Thyroid gland (tissue), 4 donors: ENCODE measurements around the gene RBP3. TPM values are rescaled to one million over a fixed set of nuclear protein-coding genes. Genes with fewer than 3 reads are reported as not detected.

Experiments
- DNase-seq, 2 donors: peaks; one replicate each; pipeline ENCODE4 v3.0.0-alpha.2; 2019
- H3K27ac ChIP-seq, 3 donors: fragments of 200-600 bp; sonication (generic); 1 replicate in 2 of 3; 2 replicates in 1 of 3; pipeline ENCODE4 v1.5.1; 2016 to 2019; ENCODE audit warnings: mild to moderate bottlenecking in 1 of 3, moderate library complexity in 1 of 3
- H3K27me3 ChIP-seq: fragments of 200-600 bp; sonication (generic); one replicate; pipeline ENCODE4 v1.5.1; 2019
- H3K36me3 ChIP-seq, 2 donors: fragments of 200-600 bp; sonication (generic); one replicate each; pipeline ENCODE4 v1.5.1; 2016 to 2019
- H3K4me1 ChIP-seq, 2 donors: fragments of 200-600 bp; sonication (generic); one replicate each; pipeline ENCODE4 v1.5.1; 2017 to 2019
- H3K4me3 ChIP-seq, 3 donors: fragments of 200-600 bp; sonication (generic); replicated peaks in 1 of 3; 1 replicate in 2 of 3; 2 replicates in 1 of 3; pipeline ENCODE4 v1.5.1; 2016; ENCODE audit warnings: mild to moderate bottlenecking in 1 of 3
- H3K9me3 ChIP-seq: fragments of 200-600 bp; sonication (generic); one replicate; pipeline ENCODE4 v1.5.1; 2017
- POLR2A ChIP-seq, 2 donors: fragments of 450-650 bp; IDR thresholded peaks; one replicate each; pipeline ENCODE4 v1.6.1; 2017; ENCODE audit warnings: antibody characterized with exemption in 2 of 2, mild to moderate bottlenecking in 2 of 2, moderate library complexity in 1 of 2
- WGBS, 2 donors: methylation state at CpG; one replicate each; pipeline ENCODE4 v1.1.5; 2017; 5-methylcytosine and 5-hydroxymethylcytosine counted together
- intact Hi-C: fragments of 100-400 bp; cut with DNase I; formaldehyde crosslinking; loops from one replicate; pipeline ENCODE4 v1.15.1; 2023
- total RNA-seq, 4 donors: library from RNA; depleted of rRNA; stranded (reverse); fragments of >200 nt; gene quantifications; one replicate each; pipeline ENCODE4 v1.2.3, GENCODE V29; 2016
- TF ChIP-seq, protein P1 (sequence below), 6 experiments: fragments of 200-600 bp in 3 of 6; fragments of 450-650 bp in 3 of 6; sonication (generic) in 3 of 6; IDR thresholded peaks; one replicate each; pipeline ENCODE4 v1.5.1; 2016 to 2019; ENCODE audit warnings: antibody characterized with exemption in 6 of 6, mild to moderate bottlenecking in 2 of 6, inconsistent platforms in 1 of 6, moderate library complexity in 1 of 6

Gene RBP3
- total RNA-seq, 4 donors from 2014 or later, result not detected

GRCh38 chr10:47334466-47335295 is 13.5 kb upstream of the RBP3 start:
- intact Hi-C loops, result no loop called here
- TF ChIP-seq, protein P1, sequence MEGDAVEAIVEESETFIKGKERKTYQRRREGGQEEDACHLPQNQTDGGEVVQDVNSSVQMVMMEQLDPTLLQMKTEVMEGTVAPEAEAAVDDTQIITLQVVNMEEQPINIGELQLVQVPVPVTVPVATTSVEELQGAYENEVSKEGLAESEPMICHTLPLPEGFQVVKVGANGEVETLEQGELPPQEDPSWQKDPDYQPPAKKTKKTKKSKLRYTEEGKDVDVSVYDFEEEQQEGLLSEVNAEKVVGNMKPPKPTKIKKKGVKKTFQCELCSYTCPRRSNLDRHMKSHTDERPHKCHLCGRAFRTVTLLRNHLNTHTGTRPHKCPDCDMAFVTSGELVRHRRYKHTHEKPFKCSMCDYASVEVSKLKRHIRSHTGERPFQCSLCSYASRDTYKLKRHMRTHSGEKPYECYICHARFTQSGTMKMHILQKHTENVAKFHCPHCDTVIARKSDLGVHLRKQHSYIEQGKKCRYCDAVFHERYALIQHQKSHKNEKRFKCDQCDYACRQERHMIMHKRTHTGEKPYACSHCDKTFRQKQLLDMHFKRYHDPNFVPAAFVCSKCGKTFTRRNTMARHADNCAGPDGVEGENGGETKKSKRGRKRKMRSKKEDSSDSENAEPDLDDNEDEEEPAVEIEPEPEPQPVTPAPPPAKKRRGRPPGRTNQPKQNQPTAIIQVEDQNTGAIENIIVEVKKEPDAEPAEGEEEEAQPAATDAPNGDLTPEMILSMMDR (IDR thresholded peaks at IDR 0.05), result no peak
- TF ChIP-seq POLR2A (IDR thresholded peaks at IDR 0.05), result no peak
- Histone ChIP-seq H3K4me1 (no peaks in the 10 kb centered on the region), H3K9me3 (no peaks in the 10 kb centered on the region), H3K27ac (no peak overlapping the region), H3K27me3 (no peaks in the 10 kb centered on the region), H3K4me3 (no peak overlapping the region), H3K36me3 (no peaks in the 10 kb centered on the region)
- 81 to 84% methylated on average over 8 of the region's 8 CpGs for WGBS, 2 donors
- no peak for DNase-seq

DNA sequence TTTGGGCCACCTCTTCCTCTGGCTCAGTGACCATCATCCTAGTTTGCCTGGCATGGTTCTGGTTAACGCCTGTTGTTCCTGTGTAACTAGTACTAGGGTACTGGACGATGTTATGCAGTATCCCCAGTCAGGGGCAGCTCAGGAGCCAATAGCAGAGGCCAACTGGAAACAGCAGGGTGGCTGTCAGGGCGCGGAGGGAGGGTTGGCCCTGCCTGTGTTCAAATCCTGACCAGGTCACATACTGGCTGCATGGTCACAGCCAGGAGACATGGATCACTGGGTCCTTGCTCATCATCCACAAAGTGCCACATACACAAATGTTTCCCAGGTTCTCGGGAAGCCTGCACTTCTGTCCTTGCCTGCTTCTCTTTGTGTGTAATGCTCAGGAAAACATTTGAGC is 12.3 kb upstream of the RBP3 start:
- WGBS, 2 donors, result 89% methylated on average over 5 of the region's 5 CpGs
- intact Hi-C loops, result no loop called here
- no peak overlapping the region for H3K4me3 ChIP-seq
- no peaks in the 10 kb centered on the region for H3K9me3 ChIP-seq
- no peaks in the 10 kb centered on the region for H3K36me3 ChIP-seq
- TF ChIP-seq, protein P1 (IDR thresholded peaks at IDR 0.05), result no peak
- no peak for TF ChIP-seq POLR2A (IDR thresholded peaks at IDR 0.05)
- DNase-seq, result no peak
- H3K27ac ChIP-seq, result no peak overlapping the region
- H3K27me3 ChIP-seq, result no peaks in the 10 kb centered on the region
- H3K4me1 ChIP-seq, result no peaks in the 10 kb centered on the region

DNA sequence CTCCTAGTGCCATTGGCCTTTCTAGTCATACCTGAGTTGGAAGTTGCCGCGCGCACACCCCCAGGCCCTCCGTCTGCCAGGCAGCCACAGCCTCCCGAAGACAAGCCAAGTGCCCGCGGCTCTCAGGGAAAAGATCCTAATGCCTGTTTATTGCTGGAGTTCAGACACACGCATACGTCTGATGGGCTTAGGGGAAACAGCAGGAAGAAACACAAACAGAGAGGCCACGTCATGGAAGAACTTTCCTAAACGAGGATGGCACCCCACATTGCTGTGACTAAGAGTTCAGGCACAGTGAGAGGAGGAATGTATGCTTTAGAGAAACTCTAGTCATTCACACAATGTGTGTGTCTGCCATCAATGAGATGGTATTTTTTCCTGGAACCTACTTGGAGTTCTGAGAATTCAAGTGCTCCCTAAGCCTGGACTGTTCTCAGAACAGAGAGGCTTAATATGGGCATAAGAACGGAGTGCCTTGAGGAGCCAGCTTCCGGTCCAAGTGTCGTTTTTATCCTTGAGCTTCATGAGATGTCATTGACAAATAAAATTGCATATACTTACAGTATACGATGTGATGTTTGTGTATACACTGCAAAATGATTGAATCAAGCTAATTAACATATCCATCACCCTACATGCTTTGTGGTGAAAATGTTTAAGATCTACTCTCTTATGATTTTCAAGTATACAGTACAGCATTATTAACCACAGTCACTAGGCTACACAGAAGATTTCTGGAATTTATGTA is 11.6 kb upstream of the RBP3 start:
- TF ChIP-seq, protein P1 (IDR thresholded peaks at IDR 0.05), result no peak
- TF ChIP-seq POLR2A (IDR thresholded peaks at IDR 0.05), result no peak
- Histone ChIP-seq H3K9me3 (no peaks in the 10 kb centered on the region), H3K27ac (no peak overlapping the region), H3K4me3 (no peak overlapping the region), H3K4me1 (no peaks in the 10 kb centered on the region), H3K36me3 (no peaks in the 10 kb centered on the region), H3K27me3 (no peaks in the 10 kb centered on the region)
- no peak for DNase-seq
- WGBS, 2 donors, result 80 to 81% methylated on average over 15 of the region's 15 CpGs
- intact Hi-C loops, result no loop called here

DNA sequence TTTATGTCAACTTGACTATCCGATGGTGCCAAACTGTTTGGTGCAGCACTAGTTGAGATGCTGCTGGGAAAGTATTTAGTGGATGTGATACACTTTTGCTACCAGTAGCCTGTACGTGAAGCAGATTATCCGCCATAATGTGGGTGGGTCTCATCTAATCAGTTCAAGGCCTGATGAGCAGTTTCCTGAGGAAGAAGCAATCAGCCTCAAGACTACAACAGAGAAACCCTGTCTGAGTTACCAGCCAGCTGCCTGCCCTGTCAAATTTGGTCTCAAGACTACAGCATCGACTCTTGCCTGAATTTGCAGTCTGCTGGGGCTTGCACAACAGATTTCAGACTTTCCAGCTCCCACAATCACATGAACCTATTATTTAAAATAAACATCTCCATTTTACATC is 10.9 kb upstream of the RBP3 start:
- no peak for DNase-seq
- no peak overlapping the region for H3K27ac ChIP-seq
- H3K9me3 ChIP-seq, result no peaks in the 10 kb centered on the region
- no peaks in the 10 kb centered on the region for H3K4me1 ChIP-seq
- intact Hi-C loops, result no loop called here
- no peak for TF ChIP-seq POLR2A (IDR thresholded peaks at IDR 0.05)
- no peaks in the 10 kb centered on the region for H3K36me3 ChIP-seq
- 81 to 88% methylated on average over 4 of the region's 4 CpGs for WGBS, 2 donors
- no peaks in the 10 kb centered on the region for H3K27me3 ChIP-seq
- no peak overlapping the region for H3K4me3 ChIP-seq

- Histone ChIP-seq H3K36me3 (no peaks in the 10 kb centered on the region), H3K4me1 (no peaks in the 10 kb centered on the region), H3K27ac (no peak overlapping the region), H3K4me3 (no peak overlapping the region), H3K27me3 (no peaks in the 10 kb centered on the region), H3K9me3 (no peaks in the 10 kb centered on the region)
- TF ChIP-seq, protein P1 (IDR thresholded peaks at IDR 0.05), result no peak
- no peak for TF ChIP-seq POLR2A (IDR thresholded peaks at IDR 0.05)
- WGBS, 2 donors, result 81 to 90% methylated on average over 8 of the region's 8 CpGs
- no peak for DNase-seq
- intact Hi-C loops, result no loop called here
These were observed 8.9 kb upstream of the RBP3 start for GRCh38 chr10:47339186-47339735.
